Astrocyte of the spinal cord (primary cell): ENCODE data around the gene PARP9.
"Not testable (repeated sequence)": the region's sequence is repeated elsewhere in the genome, so short reads cannot be mapped to it uniquely, and the experiment has no call there.

Source experiments
- DNase-seq: peaks from one replicate; pipeline ENCODE4 v3.0.0; 2011; ENCODE audit warnings: low read depth, low spot score
- H3K4me3 ChIP-seq: 2 replicates; pipeline ENCODE4 v1.5.1; 2011; ENCODE audit warnings: low read depth, mild to moderate bottlenecking, low read length, moderate library complexity
- CTCF ChIP-seq: IDR thresholded peaks from 2 replicates; pipeline ENCODE4 v1.5.1; 2012; ENCODE audit warnings: low read depth, mild to moderate bottlenecking, low read length, inconsistent platforms
- in situ Hi-C: cut with HindIII; loops from 2 replicates; pipeline ENCODE4 v1.10.0; 2017; ENCODE audit warnings: low sequenced_read_pairs

Gene PARP9

GRCh38 chr3:122502941-122503340 is 61.2 kb downstream of the PARP9 start:
- DNase-seq = no peak
- in situ Hi-C loops = no loop called here
- no peak for TF ChIP-seq CTCF
- no peak overlapping the region for H3K4me3 ChIP-seq

GRCh38 chr3:122502139-122502538 is 62.0 kb downstream of the PARP9 start:
- H3K4me3 ChIP-seq = no peak overlapping the region
- in situ Hi-C loops = no loop called here
- no peak for DNase-seq
- TF ChIP-seq CTCF = no peak

- H3K4me3 ChIP-seq, DNase-seq, in situ Hi-C loops: not testable (repeated sequence)
These were observed 63.1 kb downstream of the PARP9 start for GRCh38 chr3:122500964-122501363.

GRCh38 chr3:122498152-122498551 is 65.9 kb downstream of the PARP9 start:
- DNase-seq = no peak
- TF ChIP-seq CTCF = no peak
- H3K4me3 ChIP-seq = no peak overlapping the region
- in situ Hi-C loops = no loop called here

DNA sequence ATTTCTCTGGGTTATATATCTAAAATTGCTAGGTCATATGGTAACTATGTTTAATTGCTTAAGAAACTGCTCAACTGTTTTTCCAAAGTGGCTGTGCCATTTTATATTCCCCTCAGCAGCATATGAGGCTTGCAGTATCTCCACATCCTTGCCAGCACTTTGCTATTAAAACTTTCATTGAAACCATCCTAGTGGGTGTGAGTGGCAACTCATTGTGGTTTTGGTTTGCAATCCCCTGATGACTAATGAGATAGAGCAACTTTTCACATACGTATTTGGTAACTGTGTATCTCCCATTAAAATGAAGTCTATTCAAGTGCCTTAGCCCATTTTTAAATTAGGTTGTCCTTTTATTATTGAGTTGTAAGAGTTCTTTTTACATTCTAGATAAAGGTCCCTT is 66.7 kb downstream of the PARP9 start:
- in situ Hi-C loops = no loop called here
- peak; percentile 90 for DNase-seq
- no peak for TF ChIP-seq CTCF
- no peak overlapping the region for H3K4me3 ChIP-seq

GRCh38 chr3:122496508-122496907 is 67.6 kb downstream of the PARP9 start:
- no peak overlapping the region for H3K4me3 ChIP-seq
- TF ChIP-seq CTCF = no peak
- DNase-seq = no peak
- in situ Hi-C loops = no loop called here

DNA sequence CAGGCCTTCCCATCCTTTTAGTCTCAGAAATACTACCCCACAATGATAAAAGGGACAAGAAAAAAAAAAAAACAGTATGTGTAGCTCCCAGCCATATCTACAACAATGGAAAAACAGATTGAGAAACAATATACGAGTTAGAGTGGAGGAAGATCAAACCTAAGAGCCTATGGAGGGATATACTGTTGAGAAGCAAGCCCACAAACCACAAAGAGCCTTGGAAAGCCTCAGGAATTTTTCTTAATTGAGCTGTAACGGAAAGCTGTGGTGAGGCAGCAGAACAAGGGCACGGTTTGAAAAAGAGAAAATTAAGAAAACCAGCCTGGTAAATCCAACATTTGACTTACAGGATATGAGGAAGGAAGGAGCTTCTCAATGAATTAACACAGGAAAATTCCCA is 70.8 kb downstream of the PARP9 start:
- peak; percentile 86 for DNase-seq
- no peak for TF ChIP-seq CTCF
- no peak overlapping the region for H3K4me3 ChIP-seq
- in situ Hi-C loops = no loop called here
